ENCODE results near the gene GDF3.

- TF ChIP-seq EZH2 (IDR thresholded peaks at IDR 0.05; ENCODE audit: borderline replicate concordance, low read depth, low read length, severe bottlenecking) (no peak), CTCF (IDR thresholded peaks at IDR 0.05; ENCODE audit: borderline replicate concordance, extremely low read depth, low read length, poor library complexity, severe bottlenecking) (no peak)
Observed at GRCh38 chr12:7694556-7695236, 879 bp downstream of the GDF3 start.
